IMR-90 (cell line): ENCODE results near the gene MAPRE3.

Source experiments
- BHLHE40 ChIP-seq: fragments of 150-350 bp; IDR thresholded peaks from 2 replicates; pipeline ENCODE4 v1.6.1; 2016; ENCODE audit warnings: mild to moderate bottlenecking, low read depth, low read length
- MAFK ChIP-seq: IDR thresholded peaks from 2 replicates; pipeline ENCODE4 v1.6.1; 2012; ENCODE audit warnings: low read depth, low read length, improper control_type of control experiment
- MXI1 ChIP-seq: IDR thresholded peaks from 2 replicates; pipeline ENCODE4 v1.6.1; 2012; ENCODE audit warnings: low read depth, mild to moderate bottlenecking, low read length, moderate library complexity, borderline replicate concordance
- NFE2L2 ChIP-seq: fragments of 150-350 bp; IDR thresholded peaks from 2 replicates; pipeline ENCODE4 v1.6.1; 2016; ENCODE audit warnings: low read depth, mild to moderate bottlenecking, low read length
- POLR2A ChIP-seq: IDR thresholded peaks from 2 replicates; pipeline ENCODE4 v1.6.1; 2012; ENCODE audit warnings: mild to moderate bottlenecking, low read depth, low read length
- RFX5 ChIP-seq: IDR thresholded peaks from 2 replicates; pipeline ENCODE4 v1.8.0; 2012; ENCODE audit warnings: low read depth, mild to moderate bottlenecking, low read length, moderate library complexity
- SMC3 ChIP-seq: fragments of 150-350 bp; IDR thresholded peaks from 2 replicates; pipeline ENCODE4 v1.6.1; 2016; ENCODE audit warnings: low read depth, mild to moderate bottlenecking, antibody characterized with exemption, low read length, moderate library complexity
- TF ChIP-seq, protein P1 (sequence below): conservative IDR thresholded peaks from 2 replicates; pipeline ENCODE4 v1.5.1; 2012; ENCODE audit warnings: mild to moderate bottlenecking, low read depth, low read length, improper control_type of control experiment
- TF ChIP-seq, protein P2 (sequence below): fragments of 150-350 bp; IDR thresholded peaks from 2 replicates; pipeline ENCODE4 v1.6.1; 2017; ENCODE audit warnings: mild to moderate bottlenecking, antibody characterized with exemption, low read length, low read depth

DNA sequence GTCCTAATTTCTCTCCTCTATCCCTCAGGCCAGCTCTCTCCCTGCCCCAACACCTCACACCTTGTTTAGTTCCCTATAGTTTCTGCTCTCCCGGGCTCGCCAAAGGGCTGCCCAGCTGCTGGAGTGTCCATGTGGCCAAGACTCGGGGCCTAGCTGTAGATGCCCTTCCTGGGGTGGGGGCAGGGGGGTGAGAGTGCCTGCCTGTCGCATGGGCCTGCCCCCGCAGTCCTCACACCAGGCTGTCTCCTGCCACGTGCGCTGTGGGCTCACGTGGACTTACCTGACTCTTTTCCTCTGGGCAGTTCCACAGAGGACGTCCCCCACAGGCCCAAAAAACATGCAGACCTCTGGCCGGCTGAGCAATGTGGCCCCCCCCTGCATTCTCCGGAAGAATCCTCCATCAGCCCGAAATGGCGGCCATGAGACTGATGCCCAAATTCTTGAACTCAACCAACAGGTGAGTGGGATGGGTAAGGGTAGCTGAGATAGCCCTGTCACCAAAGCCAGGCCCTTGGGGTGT, 54.9 kb downstream of the MAPRE3 start:
- TF ChIP-seq, protein P1, sequence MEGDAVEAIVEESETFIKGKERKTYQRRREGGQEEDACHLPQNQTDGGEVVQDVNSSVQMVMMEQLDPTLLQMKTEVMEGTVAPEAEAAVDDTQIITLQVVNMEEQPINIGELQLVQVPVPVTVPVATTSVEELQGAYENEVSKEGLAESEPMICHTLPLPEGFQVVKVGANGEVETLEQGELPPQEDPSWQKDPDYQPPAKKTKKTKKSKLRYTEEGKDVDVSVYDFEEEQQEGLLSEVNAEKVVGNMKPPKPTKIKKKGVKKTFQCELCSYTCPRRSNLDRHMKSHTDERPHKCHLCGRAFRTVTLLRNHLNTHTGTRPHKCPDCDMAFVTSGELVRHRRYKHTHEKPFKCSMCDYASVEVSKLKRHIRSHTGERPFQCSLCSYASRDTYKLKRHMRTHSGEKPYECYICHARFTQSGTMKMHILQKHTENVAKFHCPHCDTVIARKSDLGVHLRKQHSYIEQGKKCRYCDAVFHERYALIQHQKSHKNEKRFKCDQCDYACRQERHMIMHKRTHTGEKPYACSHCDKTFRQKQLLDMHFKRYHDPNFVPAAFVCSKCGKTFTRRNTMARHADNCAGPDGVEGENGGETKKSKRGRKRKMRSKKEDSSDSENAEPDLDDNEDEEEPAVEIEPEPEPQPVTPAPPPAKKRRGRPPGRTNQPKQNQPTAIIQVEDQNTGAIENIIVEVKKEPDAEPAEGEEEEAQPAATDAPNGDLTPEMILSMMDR = no peak
- no peak for TF ChIP-seq POLR2A
- no peak for TF ChIP-seq SMC3
- TF ChIP-seq MAFK = no peak
- TF ChIP-seq NFE2L2 = no peak
- no peak for TF ChIP-seq BHLHE40
- TF ChIP-seq RFX5 = no peak
- TF ChIP-seq, protein P2, sequence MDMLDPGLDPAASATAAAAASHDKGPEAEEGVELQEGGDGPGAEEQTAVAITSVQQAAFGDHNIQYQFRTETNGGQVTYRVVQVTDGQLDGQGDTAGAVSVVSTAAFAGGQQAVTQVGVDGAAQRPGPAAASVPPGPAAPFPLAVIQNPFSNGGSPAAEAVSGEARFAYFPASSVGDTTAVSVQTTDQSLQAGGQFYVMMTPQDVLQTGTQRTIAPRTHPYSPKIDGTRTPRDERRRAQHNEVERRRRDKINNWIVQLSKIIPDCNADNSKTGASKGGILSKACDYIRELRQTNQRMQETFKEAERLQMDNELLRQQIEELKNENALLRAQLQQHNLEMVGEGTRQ = no peak
- no peak for TF ChIP-seq MXI1
